Measurements from ENCODE around the gene GMPR.

The GMPR gene

DNA sequence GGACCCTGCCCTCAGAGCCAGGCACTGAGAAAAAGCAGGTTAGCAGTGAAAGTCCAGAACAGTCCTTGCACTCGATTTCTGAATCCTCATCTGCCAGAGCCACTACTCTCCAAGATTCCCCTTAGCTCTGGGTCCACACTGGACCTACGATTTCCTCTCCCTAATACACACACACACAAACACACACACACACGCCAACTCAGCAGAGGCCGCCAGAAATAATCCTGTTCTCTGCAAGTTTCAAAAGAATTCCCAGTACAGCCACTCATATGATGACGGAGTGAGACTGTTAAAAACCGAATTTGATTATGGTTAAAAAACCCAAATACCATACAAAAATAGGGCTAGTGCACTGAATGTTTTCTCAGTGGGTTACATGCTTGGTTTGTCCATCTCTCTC is 90.8 kb downstream of the GMPR start:
- peaks cover 15% of the 10 kb centered on the region for H3K4me1 ChIP-seq (ENCODE audit: control insufficient read depth, insufficient read depth, low read length)
- H3K4me3 ChIP-seq (ENCODE audit: low read depth, low read length): no peak overlapping the region
- 0 out of 2 replicates have a peak, but pooled peaks cover 3% of the 10 kb centered on the region for H3K9me3 ChIP-seq (ENCODE audit: control insufficient read depth, insufficient read depth, low read depth, low read length)
- no peak overlapping the region for H3K27ac ChIP-seq (ENCODE audit: low read depth, low read length)
- no peak overlapping the region for H3K9ac ChIP-seq (ENCODE audit: low read length)
- H3K27me3 ChIP-seq (ENCODE audit: control insufficient read depth, insufficient read depth, low read length): no peaks in the 10 kb centered on the region
- H3K36me3 ChIP-seq (ENCODE audit: control insufficient read depth, insufficient read depth, low read length): no peaks in the 10 kb centered on the region

GRCh38 chr6:16331384-16332174 is 93.2 kb downstream of the GMPR start:
- Histone ChIP-seq H3K9me3 (ENCODE audit: control insufficient read depth, insufficient read depth, low read depth, low read length) (no peaks in the 10 kb centered on the region), H3K4me3 (ENCODE audit: low read depth, low read length) (peak overlapping the region; percentile 28; the same call in 1 of the 2 replicates), H3K9ac (ENCODE audit: low read length) (peak overlapping the region; percentile 27), H3K36me3 (ENCODE audit: control insufficient read depth, insufficient read depth, low read length) (no peaks in the 10 kb centered on the region), H3K4me1 (ENCODE audit: control insufficient read depth, insufficient read depth, low read length) (peaks cover 8% of the 10 kb centered on the region; the same call in 1 of the 2 replicates), H3K27me3 (ENCODE audit: control insufficient read depth, insufficient read depth, low read length) (no peaks in the 10 kb centered on the region), H3K27ac (ENCODE audit: low read depth, low read length) (peak overlapping the region; percentile 22; the same call in 1 of the 2 replicates)

DNA sequence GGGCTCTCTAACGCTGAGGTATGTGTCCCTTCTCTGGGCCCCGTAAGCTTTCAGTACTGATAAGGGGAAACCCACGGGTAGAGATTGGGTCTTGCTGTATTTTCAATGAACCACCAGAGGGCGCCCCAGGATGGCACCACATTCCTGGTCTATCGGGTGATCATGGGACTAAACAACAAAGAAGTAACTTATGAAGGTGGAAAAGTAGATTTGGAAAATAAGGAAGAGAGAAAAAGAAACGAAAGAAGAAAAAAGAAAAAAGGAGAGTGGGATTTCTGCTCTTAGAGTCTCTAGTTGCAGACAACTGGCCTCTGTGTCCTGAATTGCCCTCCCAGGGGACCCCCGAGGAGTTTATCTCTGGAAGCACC is 93.8 kb downstream of the GMPR start:
- H3K9me3 ChIP-seq (ENCODE audit: control insufficient read depth, insufficient read depth, low read depth, low read length): no peaks in the 10 kb centered on the region
- peaks cover 8% of the 10 kb centered on the region; the same call in 1 of the 2 replicates for H3K4me1 ChIP-seq (ENCODE audit: control insufficient read depth, insufficient read depth, low read length)
- no peaks in the 10 kb centered on the region for H3K36me3 ChIP-seq (ENCODE audit: control insufficient read depth, insufficient read depth, low read length)
- no peak overlapping the region; the same call in 1 of the 2 replicates for H3K4me3 ChIP-seq (ENCODE audit: low read depth, low read length)
- H3K9ac ChIP-seq (ENCODE audit: low read length): peak overlapping the region; percentile 27
- no peak overlapping the region for H3K27ac ChIP-seq (ENCODE audit: low read depth, low read length)
- no peaks in the 10 kb centered on the region for H3K27me3 ChIP-seq (ENCODE audit: control insufficient read depth, insufficient read depth, low read length)

DNA sequence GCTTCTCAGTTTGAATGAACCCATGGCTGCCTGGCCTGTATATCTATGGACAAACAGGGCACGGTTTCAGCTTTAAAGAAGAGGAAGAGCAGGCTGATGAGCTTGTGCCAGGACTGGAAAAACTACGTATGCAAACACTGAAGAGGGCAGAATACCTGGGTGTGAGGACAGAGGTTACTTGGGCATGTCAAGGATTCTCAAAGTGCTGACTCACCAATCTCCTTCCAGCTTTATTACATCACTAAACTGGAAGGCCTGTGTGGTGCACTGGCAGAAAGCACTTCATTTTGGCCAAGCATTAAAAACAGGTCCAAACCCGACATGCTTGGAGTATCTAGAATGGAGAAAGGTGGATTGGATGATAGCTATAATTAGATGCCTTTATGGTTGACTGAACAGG is 95.2 kb downstream of the GMPR start:
- H3K36me3 ChIP-seq (ENCODE audit: control insufficient read depth, insufficient read depth, low read length): no peaks in the 10 kb centered on the region
- H3K4me3 ChIP-seq (ENCODE audit: low read depth, low read length): no peak overlapping the region
- no peak overlapping the region for H3K27ac ChIP-seq (ENCODE audit: low read depth, low read length)

DNA sequence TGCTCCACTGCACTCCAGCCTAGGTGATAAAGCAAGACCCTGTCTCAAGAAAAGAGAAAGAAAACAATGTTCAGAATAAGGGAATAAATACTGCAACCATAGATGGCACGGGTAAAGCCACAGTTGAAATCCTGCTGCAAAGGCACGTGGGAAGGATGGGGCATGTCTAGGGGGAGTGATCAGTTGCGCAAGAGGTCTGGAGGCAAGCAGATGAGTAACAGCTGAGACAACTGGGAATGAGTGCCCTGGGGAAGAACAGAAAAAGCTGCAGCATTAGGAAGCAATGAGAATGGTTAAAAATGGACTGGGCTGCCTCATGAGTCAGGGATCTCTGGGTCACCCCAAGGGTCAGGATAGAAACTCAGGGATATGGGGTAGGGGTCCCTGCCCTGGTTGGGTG is 96.3 kb downstream of the GMPR start:
- Histone ChIP-seq H3K27ac (ENCODE audit: low read depth, low read length) (no peak overlapping the region), H3K27me3 (ENCODE audit: control insufficient read depth, insufficient read depth, low read length) (no peaks in the 10 kb centered on the region), H3K4me3 (ENCODE audit: low read depth, low read length) (no peak overlapping the region), H3K36me3 (ENCODE audit: control insufficient read depth, insufficient read depth, low read length) (no peaks in the 10 kb centered on the region), H3K9me3 (ENCODE audit: control insufficient read depth, insufficient read depth, low read depth, low read length) (no peaks in the 10 kb centered on the region), H3K9ac (ENCODE audit: low read length) (no peak overlapping the region), H3K4me1 (ENCODE audit: control insufficient read depth, insufficient read depth, low read length) (peaks cover 18% of the 10 kb centered on the region; the same call in 1 of the 2 replicates)

More for the DNA sequence above, 95.2 kb downstream of the GMPR start:
- Histone ChIP-seq H3K27me3 (ENCODE audit: control insufficient read depth, insufficient read depth, low read length) (no peaks in the 10 kb centered on the region), H3K9me3 (ENCODE audit: control insufficient read depth, insufficient read depth, low read depth, low read length) (no peaks in the 10 kb centered on the region), H3K4me1 (ENCODE audit: control insufficient read depth, insufficient read depth, low read length) (peaks cover 8% of the 10 kb centered on the region; the same call in 1 of the 2 replicates), H3K9ac (ENCODE audit: low read length) (no peak overlapping the region)

GRCh38 chr6:16335176-16335575 is 96.8 kb downstream of the GMPR start:
- no peaks in the 10 kb centered on the region for H3K27me3 ChIP-seq (ENCODE audit: control insufficient read depth, insufficient read depth, low read length)
- no peaks in the 10 kb centered on the region for H3K36me3 ChIP-seq (ENCODE audit: control insufficient read depth, insufficient read depth, low read length)
- peaks cover 18% of the 10 kb centered on the region; the same call in 1 of the 2 replicates for H3K4me1 ChIP-seq (ENCODE audit: control insufficient read depth, insufficient read depth, low read length)
- H3K9me3 ChIP-seq (ENCODE audit: control insufficient read depth, insufficient read depth, low read depth, low read length): no peaks in the 10 kb centered on the region
- no peak overlapping the region for H3K27ac ChIP-seq (ENCODE audit: low read depth, low read length)
- H3K9ac ChIP-seq (ENCODE audit: low read length): no peak overlapping the region
- H3K4me3 ChIP-seq (ENCODE audit: low read depth, low read length): no peak overlapping the region

- H3K9me3 ChIP-seq (ENCODE audit: control insufficient read depth, insufficient read depth, low read depth, low read length): no peaks in the 10 kb centered on the region
- H3K4me3 ChIP-seq (ENCODE audit: low read depth, low read length): no peak overlapping the region
- H3K27me3 ChIP-seq (ENCODE audit: control insufficient read depth, insufficient read depth, low read length): no peaks in the 10 kb centered on the region
- H3K4me1 ChIP-seq (ENCODE audit: control insufficient read depth, insufficient read depth, low read length): peaks cover 18% of the 10 kb centered on the region; the same call in 1 of the 2 replicates
- no peaks in the 10 kb centered on the region for H3K36me3 ChIP-seq (ENCODE audit: control insufficient read depth, insufficient read depth, low read length)
- H3K27ac ChIP-seq (ENCODE audit: low read depth, low read length): no peak overlapping the region
- no peak overlapping the region for H3K9ac ChIP-seq (ENCODE audit: low read length)
These were observed 97.8 kb downstream of the GMPR start for GRCh38 chr6:16336056-16336818.

DNA sequence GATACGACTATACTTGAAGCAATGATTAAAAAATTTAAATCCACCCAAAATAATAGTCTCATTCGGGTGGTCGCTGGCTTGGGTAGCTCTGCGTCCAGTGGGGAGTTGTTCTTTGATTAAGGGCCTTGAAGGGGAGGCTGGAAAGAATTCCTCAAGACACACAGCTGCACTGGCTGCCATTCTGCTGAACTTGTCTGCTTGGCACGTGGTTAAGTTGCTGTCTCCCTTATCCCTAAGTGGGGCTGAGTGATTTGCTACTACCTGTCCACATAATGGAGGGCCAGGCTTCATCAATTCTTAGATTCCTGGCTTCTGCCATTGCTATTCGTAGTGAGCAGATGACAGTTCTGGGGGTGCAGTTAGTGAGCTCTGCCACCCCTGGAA is 98.5 kb downstream of the GMPR start:
- no peak overlapping the region for H3K27ac ChIP-seq (ENCODE audit: low read depth, low read length)
- no peak overlapping the region for H3K4me3 ChIP-seq (ENCODE audit: low read depth, low read length)
- no peaks in the 10 kb centered on the region for H3K27me3 ChIP-seq (ENCODE audit: control insufficient read depth, insufficient read depth, low read length)
- no peak overlapping the region for H3K9ac ChIP-seq (ENCODE audit: low read length)
- no peaks in the 10 kb centered on the region for H3K36me3 ChIP-seq (ENCODE audit: control insufficient read depth, insufficient read depth, low read length)
- peaks cover 13% of the 10 kb centered on the region; the same call in 1 of the 2 replicates for H3K4me1 ChIP-seq (ENCODE audit: control insufficient read depth, insufficient read depth, low read length)
- H3K9me3 ChIP-seq (ENCODE audit: control insufficient read depth, insufficient read depth, low read depth, low read length): no peaks in the 10 kb centered on the region

DNA sequence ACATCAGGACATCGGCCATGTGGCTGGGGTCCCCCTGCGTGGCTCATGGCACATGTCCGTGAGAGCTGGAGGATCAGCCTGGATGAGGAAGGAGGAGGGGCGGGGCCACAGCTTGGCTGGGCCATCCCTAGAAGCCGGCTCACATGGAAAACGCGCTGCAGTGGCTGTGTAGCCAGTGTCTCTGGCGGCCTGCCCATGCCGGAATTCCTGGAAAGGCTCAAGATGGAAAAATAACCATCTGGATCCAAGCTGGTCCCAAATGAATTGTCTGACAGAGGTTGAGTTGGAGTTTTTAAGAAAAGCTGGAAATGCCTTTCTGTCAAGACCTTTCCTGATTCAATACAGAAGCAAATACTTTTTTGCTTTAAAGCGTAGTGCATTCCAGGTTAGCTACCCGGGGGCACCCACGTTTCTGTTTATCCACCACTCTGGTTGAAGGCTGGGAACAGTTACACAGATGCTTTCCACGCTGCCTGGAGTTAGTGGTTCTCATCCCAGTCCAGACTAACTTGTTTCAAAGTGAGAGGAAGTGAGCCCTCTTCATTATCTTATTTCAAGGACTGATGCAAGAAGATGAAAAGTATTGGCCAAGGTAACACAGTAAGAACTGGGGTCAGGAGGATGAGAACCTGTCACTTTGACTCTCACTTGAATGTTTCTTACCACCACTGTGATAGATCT is 99.0 kb downstream of the GMPR start:
- Histone ChIP-seq H3K36me3 (ENCODE audit: control insufficient read depth, insufficient read depth, low read length) (no peaks in the 10 kb centered on the region), H3K4me1 (ENCODE audit: control insufficient read depth, insufficient read depth, low read length) (peaks cover 11% of the 10 kb centered on the region; the same call in 1 of the 2 replicates), H3K27me3 (ENCODE audit: control insufficient read depth, insufficient read depth, low read length) (no peaks in the 10 kb centered on the region)

GRCh38 chr6:16338577-16339264 is 100.3 kb downstream of the GMPR start:
- Histone ChIP-seq H3K4me1 (ENCODE audit: control insufficient read depth, insufficient read depth, low read length) (peaks cover 10% of the 10 kb centered on the region; the same call in 1 of the 2 replicates), H3K27me3 (ENCODE audit: control insufficient read depth, insufficient read depth, low read length) (no peaks in the 10 kb centered on the region), H3K9me3 (ENCODE audit: control insufficient read depth, insufficient read depth, low read depth, low read length) (no peaks in the 10 kb centered on the region), H3K9ac (ENCODE audit: low read length) (no peak overlapping the region), H3K36me3 (ENCODE audit: control insufficient read depth, insufficient read depth, low read length) (no peaks in the 10 kb centered on the region), H3K27ac (ENCODE audit: low read depth, low read length) (no peak overlapping the region), H3K4me3 (ENCODE audit: low read depth, low read length) (no peak overlapping the region)

More for the DNA sequence above, 99.0 kb downstream of the GMPR start:
- H3K4me3 ChIP-seq (ENCODE audit: low read depth, low read length): no peak overlapping the region
- no peak overlapping the region for H3K9ac ChIP-seq (ENCODE audit: low read length)
- H3K9me3 ChIP-seq (ENCODE audit: control insufficient read depth, insufficient read depth, low read depth, low read length): no peaks in the 10 kb centered on the region
- no peak overlapping the region for H3K27ac ChIP-seq (ENCODE audit: low read depth, low read length)
